Ovary (tissue), 3 donors: ENCODE measurements around the gene UHMK1.

ENCODE experiments used
- CTCF ChIP-seq, 3 donors: fragments of 450-650 bp in 2 of 3; fragments of 200-600 bp in 1 of 3; IDR thresholded peaks; one replicate each; pipeline versions ENCODE4 v1.5.1 to v1.8.0; 2016 to 2022; ENCODE audit warnings: antibody characterized with exemption in 3 of 3, mild to moderate bottlenecking in 1 of 3
- EP300 ChIP-seq: sonication (generic); formaldehyde crosslinking; IDR thresholded peaks from one replicate; pipeline ENCODE4 v1.6.1; 2017; ENCODE audit warnings: antibody characterized with exemption
- POLR2A ChIP-seq: fragments of 450-650 bp; IDR thresholded peaks from one replicate; pipeline ENCODE4 v1.6.1; 2017; ENCODE audit warnings: antibody characterized with exemption, mild to moderate bottlenecking, moderate library complexity
- donor health status: DM: no; HTN: no; CAD: no.

- TF ChIP-seq CTCF (IDR thresholded peaks at IDR 0.05), result no peak
- no peak for TF ChIP-seq POLR2A
- no peak for TF ChIP-seq EP300
These were observed 53.3 kb downstream of the UHMK1 start for GRCh38 chr1:162550925-162551324.
